ENCODE data around the gene SCEL.

Gene SCEL

DNA sequence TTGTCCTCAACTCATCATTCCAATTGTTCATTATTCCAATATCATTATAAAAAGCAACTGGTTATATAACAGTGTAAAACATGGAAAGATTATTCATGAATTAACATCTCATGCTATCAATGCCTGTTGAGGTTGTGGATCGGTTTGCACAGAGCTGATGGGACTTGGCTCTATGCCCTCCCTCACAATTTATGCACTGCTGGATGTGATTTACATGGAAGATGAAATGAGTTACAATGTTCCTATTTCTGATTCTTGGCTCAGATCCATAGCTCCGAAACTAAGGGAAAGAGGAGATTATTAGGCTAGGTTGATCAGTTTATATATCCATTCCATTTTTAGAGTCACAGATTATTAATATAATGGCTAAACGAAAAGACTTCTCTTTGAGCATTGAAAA, 38.6 kb downstream of the SCEL start:
- H3K4me1 Mint-ChIP-seq, result no peaks in the 10 kb centered on the region
- no peaks in the 10 kb centered on the region for H3K36me3 Mint-ChIP-seq
- H3K9me3 Mint-ChIP-seq, result no peaks in the 10 kb centered on the region
- H3K4me3 Mint-ChIP-seq, result no peak overlapping the region
- peaks cover 19% of the 10 kb centered on the region for H3K27me3 Mint-ChIP-seq
- no peak overlapping the region for H3K27ac Mint-ChIP-seq

GRCh38 chr13:77579959-77580358, 44.5 kb downstream of the SCEL start:
- H3K4me3 Mint-ChIP-seq, result no peak overlapping the region
- no peaks in the 10 kb centered on the region for H3K36me3 Mint-ChIP-seq
- no peaks in the 10 kb centered on the region for H3K4me1 Mint-ChIP-seq

DNA sequence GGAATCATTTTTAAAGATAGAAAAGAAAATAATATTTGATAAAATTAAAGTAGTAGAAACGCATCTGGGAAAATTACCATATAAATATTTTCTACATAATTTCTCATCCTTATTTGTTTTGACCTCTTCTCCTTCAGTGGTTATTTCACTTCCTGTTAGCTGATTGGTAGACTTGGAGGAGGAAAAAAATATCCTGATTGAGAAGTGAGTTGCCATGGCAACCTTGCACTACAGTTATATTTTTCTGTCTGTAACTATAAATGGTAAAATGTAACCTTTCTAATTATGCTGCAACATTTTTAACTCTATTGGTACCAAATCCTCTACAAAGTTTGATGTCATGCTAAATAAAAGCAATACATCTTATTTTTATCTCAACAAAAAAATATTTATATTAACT, 45.2 kb downstream of the SCEL start:
- no peaks in the 10 kb centered on the region for H3K9me3 Mint-ChIP-seq
- H3K27me3 Mint-ChIP-seq, result peaks cover 16% of the 10 kb centered on the region
- no peak overlapping the region for H3K4me3 Mint-ChIP-seq

More at GRCh38 chr13:77579959-77580358, 44.5 kb downstream of the SCEL start:
- H3K27me3 Mint-ChIP-seq, result peaks cover 17% of the 10 kb centered on the region
- H3K27ac Mint-ChIP-seq, result no peak overlapping the region
- no peaks in the 10 kb centered on the region for H3K9me3 Mint-ChIP-seq

GRCh38 chr13:77583581-77583980, 48.1 kb downstream of the SCEL start:
- H3K9me3 Mint-ChIP-seq, result no peaks in the 10 kb centered on the region
- H3K4me3 Mint-ChIP-seq, result no peak overlapping the region
- H3K27ac Mint-ChIP-seq, result no peak overlapping the region
- no peaks in the 10 kb centered on the region for H3K4me1 Mint-ChIP-seq
- H3K36me3 Mint-ChIP-seq, result no peaks in the 10 kb centered on the region
- H3K27me3 Mint-ChIP-seq, result peaks cover 5% of the 10 kb centered on the region

More for the DNA sequence above, 45.2 kb downstream of the SCEL start:
- Mint-ChIP-seq H3K36me3 (no peaks in the 10 kb centered on the region), H3K27ac (no peak overlapping the region), H3K4me1 (no peaks in the 10 kb centered on the region)

DNA sequence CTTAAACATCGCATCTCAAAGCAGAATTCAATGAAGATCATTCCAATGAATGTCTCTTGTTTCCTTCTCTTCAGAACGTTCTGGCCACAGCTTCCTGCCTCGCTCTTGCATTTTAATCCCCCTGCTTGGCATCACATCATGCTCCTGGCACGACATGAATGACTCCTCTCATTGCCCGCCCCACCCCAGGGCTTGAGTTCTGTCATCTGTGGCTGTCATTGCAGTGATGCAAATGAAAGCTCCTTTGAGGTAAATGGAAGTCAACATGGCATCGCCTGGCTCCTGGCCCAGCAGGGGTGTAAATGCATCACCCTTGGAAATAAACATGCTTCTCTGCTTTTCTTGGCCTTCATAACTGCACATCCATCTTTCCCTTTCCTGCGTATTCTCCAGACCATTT, 48.6 kb downstream of the SCEL start:
- no peak overlapping the region for H3K4me3 Mint-ChIP-seq
- H3K9me3 Mint-ChIP-seq, result no peaks in the 10 kb centered on the region
- no peaks in the 10 kb centered on the region for H3K4me1 Mint-ChIP-seq
- peaks cover 2% of the 10 kb centered on the region for H3K27me3 Mint-ChIP-seq
- H3K27ac Mint-ChIP-seq, result no peak overlapping the region
- H3K36me3 Mint-ChIP-seq, result no peaks in the 10 kb centered on the region

GRCh38 chr13:77595166-77595810, 59.8 kb downstream of the SCEL start:
- Mint-ChIP-seq H3K4me1 (no peaks in the 10 kb centered on the region), H3K4me3 (no peak overlapping the region), H3K27me3 (peaks cover 7% of the 10 kb centered on the region), H3K9me3 (no peaks in the 10 kb centered on the region), H3K27ac (no peak overlapping the region), H3K36me3 (no peaks in the 10 kb centered on the region)

DNA sequence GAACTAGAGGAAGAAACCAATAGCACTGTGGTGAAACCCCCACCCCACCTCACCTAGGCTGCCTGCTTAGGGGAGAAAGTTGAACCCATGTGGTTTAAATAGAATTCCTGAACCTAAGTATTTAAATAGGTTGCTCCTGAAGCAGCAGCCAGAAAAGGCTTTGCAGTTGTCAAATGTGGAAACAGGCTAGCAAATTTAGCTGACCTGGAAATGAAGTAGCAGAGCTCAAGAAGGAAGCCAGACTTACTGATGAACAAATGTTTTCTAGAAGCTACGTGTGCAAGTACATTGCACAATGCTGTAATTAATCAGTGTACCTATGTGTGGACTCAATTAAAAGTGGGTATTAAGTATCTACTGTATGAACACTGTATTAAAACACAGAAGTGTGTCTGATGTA, 61.3 kb downstream of the SCEL start:
- no peaks in the 10 kb centered on the region for H3K4me1 Mint-ChIP-seq
- no peak overlapping the region for H3K4me3 Mint-ChIP-seq
- H3K9me3 Mint-ChIP-seq, result no peaks in the 10 kb centered on the region
- H3K27me3 Mint-ChIP-seq, result peaks cover 7% of the 10 kb centered on the region
- no peaks in the 10 kb centered on the region for H3K36me3 Mint-ChIP-seq
- H3K27ac Mint-ChIP-seq, result no peak overlapping the region

DNA sequence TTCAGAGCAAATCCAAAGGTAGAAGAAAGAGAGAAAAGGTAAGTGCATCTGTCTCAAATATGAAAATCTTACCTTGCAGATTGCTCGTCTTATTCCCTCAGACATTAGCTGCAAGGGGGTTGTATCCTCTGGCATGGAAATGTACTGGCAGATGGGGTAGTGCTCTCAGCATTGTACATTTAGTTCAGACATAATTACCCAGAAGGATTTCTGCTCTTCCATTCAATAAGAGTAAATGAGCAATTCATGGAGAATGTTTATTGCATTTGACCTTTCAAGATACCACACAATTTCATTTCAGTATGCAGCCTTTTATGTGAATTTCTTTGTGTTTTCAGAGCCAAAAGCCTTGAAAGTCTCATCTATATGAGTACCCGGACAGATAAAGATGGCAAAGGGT, 63.8 kb downstream of the SCEL start:
- Mint-ChIP-seq H3K36me3 (no peaks in the 10 kb centered on the region), H3K27ac (no peak overlapping the region), H3K9me3 (no peaks in the 10 kb centered on the region), H3K4me1 (no peaks in the 10 kb centered on the region), H3K4me3 (no peak overlapping the region), H3K27me3 (peaks cover 6% of the 10 kb centered on the region)

- Mint-ChIP-seq H3K27ac (no peak overlapping the region), H3K36me3 (no peaks in the 10 kb centered on the region), H3K27me3 (peaks cover 3% of the 10 kb centered on the region), H3K4me1 (no peaks in the 10 kb centered on the region), H3K4me3 (no peak overlapping the region), H3K9me3 (no peaks in the 10 kb centered on the region)
These were observed 65.2 kb downstream of the SCEL start for GRCh38 chr13:77600701-77601100.

GRCh38 chr13:77611068-77611467, 75.6 kb downstream of the SCEL start:
- Mint-ChIP-seq H3K4me3 (no peak overlapping the region), H3K9me3 (no peaks in the 10 kb centered on the region), H3K27ac (no peak overlapping the region), H3K27me3 (peaks cover 4% of the 10 kb centered on the region), H3K4me1 (no peaks in the 10 kb centered on the region), H3K36me3 (no peaks in the 10 kb centered on the region)

DNA sequence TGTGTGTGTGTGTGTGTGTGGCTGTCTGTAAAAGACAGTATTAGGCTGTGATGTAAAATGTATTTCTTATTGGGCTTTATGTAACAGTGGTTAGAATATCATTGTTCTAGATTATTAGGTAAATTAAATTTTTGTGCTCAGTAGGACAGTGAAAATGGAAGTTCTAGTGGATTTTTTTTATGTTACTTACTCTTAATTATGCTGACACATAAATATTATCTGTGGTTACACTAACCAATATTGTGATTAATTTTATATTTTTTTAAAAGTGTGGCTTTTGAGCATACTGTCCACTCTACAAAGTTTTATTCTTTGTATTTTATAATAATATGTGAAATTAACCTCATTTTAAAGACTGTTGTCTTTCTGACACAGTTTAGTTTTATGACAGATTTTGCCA, 80.5 kb downstream of the SCEL start:
- no peak overlapping the region for H3K27ac Mint-ChIP-seq
- no peak overlapping the region for H3K4me3 Mint-ChIP-seq
- H3K27me3 Mint-ChIP-seq, result peaks cover 8% of the 10 kb centered on the region
- H3K36me3 Mint-ChIP-seq, result no peaks in the 10 kb centered on the region
- H3K4me1 Mint-ChIP-seq, result no peaks in the 10 kb centered on the region
- no peaks in the 10 kb centered on the region for H3K9me3 Mint-ChIP-seq

DNA sequence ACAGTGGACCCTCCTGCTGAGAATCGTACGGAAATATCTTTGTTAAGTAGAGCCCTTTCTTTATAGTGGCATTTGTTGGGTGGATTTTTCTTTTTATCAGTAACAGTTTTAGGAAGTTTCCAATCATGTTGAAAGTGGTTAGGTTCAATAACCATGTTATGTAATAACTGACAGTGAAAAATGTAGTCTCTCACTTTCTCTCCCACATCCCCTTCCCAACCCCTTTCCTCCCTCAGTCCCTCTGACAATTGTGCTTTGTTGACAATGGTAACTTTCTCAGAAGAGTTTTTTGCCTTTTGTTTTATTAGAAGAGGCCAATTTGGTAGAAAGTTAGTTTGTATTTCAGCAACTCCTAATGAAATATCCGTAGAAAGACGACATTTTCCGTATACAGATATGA, 84.1 kb downstream of the SCEL start:
- H3K27ac Mint-ChIP-seq, result no peak overlapping the region
- peaks cover 13% of the 10 kb centered on the region for H3K27me3 Mint-ChIP-seq
- H3K36me3 Mint-ChIP-seq, result no peaks in the 10 kb centered on the region
- H3K4me1 Mint-ChIP-seq, result no peaks in the 10 kb centered on the region
- H3K4me3 Mint-ChIP-seq, result no peak overlapping the region
- H3K9me3 Mint-ChIP-seq, result no peaks in the 10 kb centered on the region

DNA sequence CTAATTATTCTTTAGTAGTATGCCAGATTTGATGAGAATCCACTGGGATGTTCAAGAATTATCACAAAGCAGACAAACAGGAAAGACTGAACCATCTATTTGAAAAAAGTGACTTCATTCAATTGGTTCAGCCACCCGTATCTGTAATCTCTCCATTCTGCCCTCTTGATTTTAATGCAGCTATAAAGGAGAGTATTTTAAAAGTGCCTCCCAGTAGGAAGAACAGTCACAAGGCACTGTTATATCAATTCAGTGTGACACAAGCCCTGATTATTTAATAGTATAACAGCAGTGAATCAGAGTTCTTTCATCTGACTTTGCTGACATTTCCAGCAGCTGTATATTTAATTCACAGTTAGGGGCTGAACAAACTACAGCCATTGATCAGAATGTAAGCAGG, 84.6 kb downstream of the SCEL start:
- Mint-ChIP-seq H3K4me1 (no peaks in the 10 kb centered on the region), H3K9me3 (no peaks in the 10 kb centered on the region), H3K4me3 (no peak overlapping the region), H3K36me3 (no peaks in the 10 kb centered on the region), H3K27ac (no peak overlapping the region), H3K27me3 (peaks cover 13% of the 10 kb centered on the region)

DNA sequence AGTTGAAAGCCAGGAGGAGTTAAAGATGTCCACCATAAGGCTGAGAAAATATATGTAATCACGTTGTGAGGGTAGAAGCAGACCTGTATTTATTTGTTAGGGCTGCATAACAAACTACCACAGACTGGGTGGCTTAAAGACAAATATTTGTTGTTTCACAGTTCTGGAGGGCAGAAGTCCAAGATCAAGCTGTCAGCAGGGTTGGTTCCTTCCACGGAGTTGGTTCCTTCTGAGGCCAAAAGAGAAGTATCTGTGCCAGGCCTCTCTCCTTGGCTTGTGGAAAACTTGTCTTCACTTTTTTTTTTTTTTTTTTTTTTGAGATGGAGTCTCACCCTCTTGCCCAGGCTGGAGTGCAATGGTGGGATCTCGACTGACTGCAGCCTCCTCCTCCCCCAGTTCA, 88.3 kb downstream of the SCEL start:
- H3K4me3 Mint-ChIP-seq, result no peak overlapping the region
- H3K9me3 Mint-ChIP-seq, result no peaks in the 10 kb centered on the region

GRCh38 chr13:77628170-77628569, 92.7 kb downstream of the SCEL start:
- no peaks in the 10 kb centered on the region for H3K4me1 Mint-ChIP-seq
- no peak overlapping the region for H3K27ac Mint-ChIP-seq
- no peaks in the 10 kb centered on the region for H3K36me3 Mint-ChIP-seq
- peaks cover 10% of the 10 kb centered on the region for H3K27me3 Mint-ChIP-seq
- H3K9me3 Mint-ChIP-seq, result no peaks in the 10 kb centered on the region
- H3K4me3 Mint-ChIP-seq, result no peak overlapping the region

More for the DNA sequence above, 88.3 kb downstream of the SCEL start:
- H3K27me3 Mint-ChIP-seq, result peaks cover 10% of the 10 kb centered on the region
- no peaks in the 10 kb centered on the region for H3K36me3 Mint-ChIP-seq
- H3K27ac Mint-ChIP-seq, result no peak overlapping the region
- no peaks in the 10 kb centered on the region for H3K4me1 Mint-ChIP-seq

DNA sequence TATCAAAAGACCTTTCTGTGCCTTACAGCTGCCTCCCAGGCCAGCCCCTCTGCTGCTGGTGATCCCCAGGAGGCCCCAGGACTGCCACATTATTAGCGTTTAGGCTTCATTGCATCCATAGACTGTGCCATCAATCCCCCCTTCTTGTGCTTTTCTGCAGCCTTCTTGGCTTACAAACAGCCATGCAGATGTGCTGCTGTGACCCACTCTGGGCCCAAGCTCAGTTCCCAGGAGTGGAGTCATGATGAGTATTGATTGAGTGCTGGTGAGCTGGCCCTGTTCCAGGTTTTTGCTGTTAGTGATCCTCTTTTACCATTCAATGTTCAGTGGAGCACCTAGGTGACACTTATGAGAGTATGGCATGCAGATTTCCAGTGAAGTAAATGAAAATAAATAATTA, 102.1 kb downstream of the SCEL start:
- no peak overlapping the region for H3K27ac Mint-ChIP-seq
- no peaks in the 10 kb centered on the region for H3K4me1 Mint-ChIP-seq
- peaks cover 2% of the 10 kb centered on the region for H3K27me3 Mint-ChIP-seq
- no peaks in the 10 kb centered on the region for H3K36me3 Mint-ChIP-seq
- H3K9me3 Mint-ChIP-seq, result no peaks in the 10 kb centered on the region
- no peak overlapping the region for H3K4me3 Mint-ChIP-seq

DNA sequence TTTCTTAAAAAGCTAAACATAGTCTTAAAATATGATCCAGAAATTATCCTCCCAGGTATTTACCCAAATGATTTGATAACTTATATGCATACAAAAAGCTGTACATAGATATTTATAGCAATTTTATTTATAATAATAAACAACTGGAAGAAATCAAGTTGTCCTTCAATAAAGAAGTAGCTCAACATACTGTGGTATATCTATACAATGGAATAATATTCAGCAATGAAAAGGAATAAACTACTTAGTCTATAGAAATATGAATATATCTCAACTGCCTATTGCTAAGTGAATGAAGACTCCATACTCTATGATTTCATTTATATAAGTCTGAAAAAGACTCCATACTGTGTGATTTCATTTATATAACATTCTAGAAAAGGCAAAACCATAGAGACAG, 114.9 kb downstream of the SCEL start:
- H3K36me3 Mint-ChIP-seq, result peaks cover 4% of the 10 kb centered on the region
- H3K27me3 Mint-ChIP-seq, result peaks cover 6% of the 10 kb centered on the region
- no peak overlapping the region for H3K27ac Mint-ChIP-seq
- peaks cover 8% of the 10 kb centered on the region for H3K9me3 Mint-ChIP-seq
- H3K4me1 Mint-ChIP-seq, result no peaks in the 10 kb centered on the region
- no peak overlapping the region for H3K4me3 Mint-ChIP-seq

Data from activated naive CD4-positive, alpha-beta T cell treated with anti-CD3 and anti-CD28 coated beads, Interleukin-2, amount 50 U/mL, for 24 hours (primary cell).